Measurements from ENCODE around the gene EPHB2. TPM values are rescaled to one million over a fixed set of nuclear protein-coding genes. Genes with fewer than 3 reads are reported as not detected.
A peak's percentile ranks its signal among the peaks of the same experiment; 100 is the strongest.
"Not testable (repeated sequence)": the region's sequence is repeated elsewhere in the genome, so short reads cannot be mapped to it uniquely, and the experiment has no call there.

The EPHB2 gene
- total RNA-seq, 1 experiment from 2014 or later, result 2.6 TPM

DNA sequence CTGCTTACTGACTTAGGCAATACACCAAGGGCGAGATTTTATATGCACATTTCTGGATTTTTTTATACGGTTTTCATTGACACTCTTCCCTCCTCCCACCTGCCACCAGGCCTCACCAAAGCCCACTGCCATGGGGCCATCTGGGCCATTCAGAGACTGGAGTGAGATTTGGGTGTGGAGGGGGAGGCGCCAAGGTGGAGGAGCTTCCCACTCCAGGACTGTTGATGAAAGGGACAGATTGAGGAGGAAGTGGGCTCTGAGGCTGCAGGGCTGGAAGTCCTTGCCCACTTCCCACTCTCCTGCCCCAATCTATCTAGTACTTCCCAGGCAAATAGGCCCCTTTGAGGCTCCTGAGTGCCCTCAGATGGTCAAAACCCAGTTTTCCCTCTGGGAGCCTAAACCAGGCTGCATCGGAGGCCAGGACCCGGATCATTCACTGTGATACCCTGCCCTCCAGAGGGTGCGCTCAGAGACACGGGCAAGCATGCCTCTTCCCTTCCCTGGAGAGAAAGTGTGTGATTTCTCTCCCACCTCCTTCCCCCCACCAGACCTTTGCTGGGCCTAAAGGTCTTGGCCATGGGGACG is 204.1 kb downstream of the EPHB2 start:
- DNase-seq (ENCODE audit: low read depth), result no peak

- no peak for DNase-seq (ENCODE audit: low read depth)
Measured at GRCh38 chr1:22915231-22915630, 204.6 kb downstream of the EPHB2 start.

GRCh38 chr1:22915816-22916470 is 205.3 kb downstream of the EPHB2 start:
- no peak for DNase-seq (ENCODE audit: low read depth)

DNA sequence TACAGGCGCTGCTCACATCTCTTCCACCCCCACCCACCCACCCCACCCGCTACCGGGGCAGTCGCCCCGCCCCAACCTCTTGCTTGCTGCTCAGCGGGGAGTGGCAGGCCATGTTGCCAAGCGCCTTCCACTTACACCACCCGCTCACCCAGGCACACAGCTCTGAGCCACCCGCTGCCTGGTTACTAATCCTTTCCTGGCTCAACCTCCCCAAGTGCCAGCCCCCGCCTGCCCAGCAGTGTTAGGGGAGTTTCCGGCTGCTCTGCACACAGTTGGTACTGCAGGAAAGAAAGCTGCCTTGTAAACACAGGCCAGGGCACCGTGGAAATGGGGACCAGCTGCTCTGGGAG is 205.8 kb downstream of the EPHB2 start:
- no peak for DNase-seq (ENCODE audit: low read depth)

- DNase-seq (ENCODE audit: low read depth), result no peak
Measured at GRCh38 chr1:22917989-22918388, 207.3 kb downstream of the EPHB2 start.

- no peak for DNase-seq (ENCODE audit: low read depth)
Measured at GRCh38 chr1:22918644-22919043, 208.0 kb downstream of the EPHB2 start.

DNA sequence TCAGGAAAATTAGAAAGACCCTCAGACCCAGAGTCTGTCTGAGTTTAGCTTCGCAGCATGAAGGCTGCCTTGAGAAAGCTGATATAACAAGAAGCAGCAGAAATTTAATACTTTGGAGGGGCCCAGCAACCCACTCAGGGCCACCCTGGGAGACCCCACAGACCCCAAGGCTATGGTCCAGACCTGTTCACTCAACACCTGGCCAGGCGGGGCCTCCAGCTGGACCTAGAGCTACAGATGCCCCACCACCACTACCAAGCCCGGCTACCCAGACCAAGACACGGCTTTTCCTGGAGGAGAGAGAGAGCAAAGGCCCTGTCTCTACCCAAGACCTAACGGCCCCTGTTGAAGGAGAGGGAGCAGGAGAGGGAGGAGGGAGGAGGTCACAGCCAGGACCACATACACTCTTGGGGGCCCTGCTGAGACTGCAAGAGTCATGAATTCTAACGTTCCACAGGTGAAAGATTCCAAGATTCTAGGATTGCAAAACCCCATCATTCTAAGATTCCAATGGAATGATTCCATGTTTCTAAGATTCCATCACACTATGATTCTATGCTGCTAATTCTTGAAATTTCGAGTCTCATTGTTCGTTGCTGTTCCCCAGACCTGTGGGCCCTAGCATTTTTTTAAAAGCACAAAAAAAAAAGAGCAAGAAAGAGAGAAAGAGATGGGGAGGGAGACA is 208.8 kb downstream of the EPHB2 start:
- DNase-seq (ENCODE audit: low read depth), result no peak

GRCh38 chr1:22920026-22920733 is 209.5 kb downstream of the EPHB2 start:
- no peak for DNase-seq (ENCODE audit: low read depth)

- DNase-seq (ENCODE audit: low read depth), result no peak
Measured at GRCh38 chr1:22920734-22921451, 210.3 kb downstream of the EPHB2 start.

DNA sequence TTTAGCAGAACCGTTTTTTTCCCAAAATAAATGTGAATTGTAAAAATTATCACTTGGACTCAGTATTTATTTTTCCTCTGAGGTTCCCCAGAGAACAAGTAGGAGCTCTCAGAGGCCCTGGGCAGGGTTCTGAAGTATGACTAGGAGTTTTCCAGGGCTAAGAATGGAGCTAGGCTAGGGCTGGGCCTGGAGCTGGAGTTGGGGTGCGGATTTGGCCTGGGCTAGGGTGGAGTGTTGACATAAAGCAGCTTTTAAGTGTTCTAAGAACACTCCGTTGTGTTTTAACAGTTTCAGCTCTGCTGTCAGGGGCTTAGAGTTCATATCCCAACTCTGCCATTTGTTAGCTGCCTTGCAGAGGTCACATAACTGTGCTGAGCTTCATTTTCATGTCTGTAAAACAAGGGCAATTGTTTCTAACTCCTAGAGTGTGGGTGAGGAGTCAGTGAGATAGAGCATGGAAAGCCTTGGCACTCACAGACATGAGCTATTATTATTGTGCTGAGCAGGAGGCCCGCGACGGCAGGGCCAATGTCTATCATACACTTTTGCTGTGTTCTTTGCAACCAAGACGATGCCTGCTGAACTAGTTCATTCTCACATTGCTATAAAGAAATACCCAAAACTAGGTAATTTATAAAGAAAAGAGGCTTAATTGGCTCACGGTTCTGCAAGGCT is 210.9 kb downstream of the EPHB2 start:
- DNase-seq (ENCODE audit: low read depth), result no peak

- DNase-seq (ENCODE audit: low read depth), result peak; percentile 5
Measured at GRCh38 chr1:22922640-22923039, 212.0 kb downstream of the EPHB2 start.

DNA sequence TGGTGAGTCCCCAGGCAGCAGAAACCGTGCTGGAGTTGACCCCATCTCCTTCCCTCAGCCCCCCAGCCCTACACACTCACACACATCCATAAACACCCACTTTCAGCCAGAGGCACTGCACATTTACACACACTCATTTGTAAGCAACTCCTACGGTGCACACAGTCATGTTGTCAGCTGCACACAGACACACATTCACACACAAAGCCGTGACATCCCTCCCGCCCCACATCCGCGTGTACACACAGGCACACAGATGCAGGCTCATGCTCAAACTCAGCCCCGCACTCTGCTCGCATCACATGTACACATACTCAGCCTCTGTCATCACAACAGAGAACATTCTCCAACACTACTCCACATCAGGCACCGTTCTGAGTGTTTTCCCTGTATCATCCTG is 214.5 kb downstream of the EPHB2 start:
- DNase-seq (ENCODE audit: low read depth), result no peak

DNA sequence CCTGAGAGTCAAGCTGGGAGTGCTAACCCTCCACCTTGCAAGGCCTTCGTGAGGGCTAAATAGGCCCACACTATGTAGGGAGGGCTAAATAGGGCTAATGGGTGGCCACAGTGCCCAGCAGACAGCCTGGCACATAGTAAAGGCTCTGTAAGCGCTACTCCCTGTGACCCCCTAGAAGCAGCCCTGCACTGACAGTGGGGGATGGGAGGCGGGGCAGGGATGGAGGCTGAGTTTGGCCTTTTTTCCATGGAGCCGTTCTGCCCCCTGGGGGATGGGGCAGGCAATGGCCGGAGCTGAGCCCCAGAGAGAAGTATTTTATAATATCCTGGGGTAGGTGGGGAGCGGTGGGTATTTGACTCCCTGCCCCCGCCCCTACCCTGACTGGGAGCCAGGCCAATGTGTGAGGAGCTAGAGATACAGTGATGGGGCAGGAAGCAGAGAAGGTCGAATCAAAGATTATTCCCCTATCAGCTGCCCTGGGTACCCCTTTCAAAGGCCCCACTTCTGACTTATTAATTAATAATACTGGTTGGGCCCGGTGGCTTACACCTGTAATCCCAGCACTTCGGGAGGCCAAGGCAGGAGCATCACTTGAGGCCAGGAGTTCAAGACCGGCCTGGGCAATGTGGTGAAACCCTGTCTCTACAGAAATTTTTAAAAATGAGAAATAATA is 219.7 kb downstream of the EPHB2 start:
- peak; percentile 21 for DNase-seq (ENCODE audit: low read depth)

DNA sequence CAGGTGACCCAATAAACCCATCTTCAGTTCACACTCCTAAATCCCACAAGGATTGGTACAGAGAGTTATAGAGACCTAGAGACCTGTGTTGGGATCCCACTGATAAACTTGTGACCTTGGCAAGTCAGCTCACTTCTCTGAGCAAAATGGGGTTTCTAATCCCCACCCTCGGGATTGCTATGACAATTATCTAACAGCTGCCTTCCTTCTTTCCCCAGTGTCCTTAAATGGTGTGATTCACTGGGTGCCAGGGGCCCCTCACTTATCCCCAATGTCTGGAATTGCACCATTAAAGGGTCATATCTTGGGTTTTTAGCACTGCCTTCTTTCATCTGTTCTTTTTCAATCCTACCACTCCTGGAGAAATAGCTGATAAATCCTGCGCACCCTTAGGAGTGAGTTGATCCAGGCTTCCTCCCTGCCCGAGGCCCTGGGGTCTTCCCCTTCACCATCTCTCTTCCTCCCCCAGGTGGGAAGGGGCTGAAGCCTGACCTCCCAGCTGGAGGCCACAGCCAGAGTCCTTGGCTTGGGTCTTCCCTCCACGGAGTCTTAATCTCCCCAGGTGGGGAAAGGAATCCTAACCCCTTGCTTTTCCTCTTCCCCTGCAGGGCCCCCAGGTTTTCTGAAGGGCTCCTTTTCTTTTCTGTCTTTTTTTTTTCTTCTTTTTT is 222.3 kb downstream of the EPHB2 start:
- DNase-seq (ENCODE audit: low read depth), result no peak

DNA sequence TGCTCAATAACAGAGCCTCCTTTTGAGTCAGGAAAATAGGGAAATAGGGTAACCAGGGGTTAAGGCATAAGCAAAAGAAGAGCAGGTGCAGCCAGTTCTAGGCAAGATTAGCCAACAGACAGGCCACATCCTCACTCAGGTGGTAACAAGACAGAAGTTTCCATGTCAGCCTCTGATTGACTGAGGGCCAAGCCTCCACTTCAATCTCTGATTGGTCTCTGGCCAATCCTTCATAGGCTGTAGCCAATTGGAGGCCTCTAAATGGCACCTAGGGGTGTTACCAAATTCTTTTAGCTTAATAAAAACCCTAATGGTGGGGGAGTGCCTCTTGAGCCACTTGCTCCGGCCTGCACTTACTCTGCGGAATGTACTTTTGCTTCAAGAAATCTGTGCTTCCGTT is 224.8 kb downstream of the EPHB2 start:
- no peak for DNase-seq (ENCODE audit: low read depth)

GRCh38 chr1:22936681-22937080 is 226.0 kb downstream of the EPHB2 start:
- DNase-seq (ENCODE audit: low read depth), result no peak

GRCh38 chr1:22941257-22941656 is 230.6 kb downstream of the EPHB2 start:
- no peak for DNase-seq (ENCODE audit: low read depth)

DNA sequence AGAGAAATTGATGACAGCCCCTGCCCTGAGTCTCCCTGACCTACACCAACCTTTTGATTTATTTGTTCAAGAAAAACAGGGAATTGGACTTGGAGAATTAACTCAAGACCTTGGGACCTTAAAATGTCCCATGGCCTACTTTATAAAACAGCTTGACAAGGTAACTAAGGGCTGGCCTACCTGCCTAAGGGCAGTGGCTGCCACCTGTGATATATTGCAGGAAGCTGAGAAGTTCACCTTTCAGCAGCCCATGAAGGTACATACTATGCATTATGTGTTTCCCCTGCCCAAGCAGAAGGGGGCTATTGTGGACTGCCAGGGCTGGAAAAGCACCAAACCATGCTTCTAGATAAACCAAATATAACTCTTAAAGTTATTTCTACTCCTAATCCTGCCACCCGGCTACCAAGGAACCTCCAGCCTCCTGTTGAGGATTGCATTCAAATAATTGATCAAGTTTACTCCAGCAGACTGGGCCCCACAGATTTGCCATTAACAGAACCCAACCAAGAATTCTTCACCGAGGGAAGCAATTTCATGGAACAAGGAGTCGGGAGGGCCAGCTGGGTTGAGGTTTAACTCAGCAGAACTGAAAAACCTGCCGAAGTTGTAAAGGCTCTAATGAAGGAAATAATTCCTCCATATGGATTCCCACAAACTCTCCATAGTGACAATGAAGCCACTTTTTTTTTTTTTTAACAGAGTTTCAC is 233.9 kb downstream of the EPHB2 start:
- DNase-seq (ENCODE audit: low read depth), result no peak

- not testable (repeated sequence) for DNase-seq (ENCODE audit: low read depth)
Measured at GRCh38 chr1:22945171-22945570, 234.5 kb downstream of the EPHB2 start.

Measured in LHCN-M2 (cell line).